ENCODE measurements around the gene SHISA7. TPM values are rescaled to one million over a fixed set of nuclear protein-coding genes. Genes with fewer than 3 reads are reported as not detected.

Gene SHISA7
- total RNA-seq, 2 experiments from 2014 or later, result not detected

DNA sequence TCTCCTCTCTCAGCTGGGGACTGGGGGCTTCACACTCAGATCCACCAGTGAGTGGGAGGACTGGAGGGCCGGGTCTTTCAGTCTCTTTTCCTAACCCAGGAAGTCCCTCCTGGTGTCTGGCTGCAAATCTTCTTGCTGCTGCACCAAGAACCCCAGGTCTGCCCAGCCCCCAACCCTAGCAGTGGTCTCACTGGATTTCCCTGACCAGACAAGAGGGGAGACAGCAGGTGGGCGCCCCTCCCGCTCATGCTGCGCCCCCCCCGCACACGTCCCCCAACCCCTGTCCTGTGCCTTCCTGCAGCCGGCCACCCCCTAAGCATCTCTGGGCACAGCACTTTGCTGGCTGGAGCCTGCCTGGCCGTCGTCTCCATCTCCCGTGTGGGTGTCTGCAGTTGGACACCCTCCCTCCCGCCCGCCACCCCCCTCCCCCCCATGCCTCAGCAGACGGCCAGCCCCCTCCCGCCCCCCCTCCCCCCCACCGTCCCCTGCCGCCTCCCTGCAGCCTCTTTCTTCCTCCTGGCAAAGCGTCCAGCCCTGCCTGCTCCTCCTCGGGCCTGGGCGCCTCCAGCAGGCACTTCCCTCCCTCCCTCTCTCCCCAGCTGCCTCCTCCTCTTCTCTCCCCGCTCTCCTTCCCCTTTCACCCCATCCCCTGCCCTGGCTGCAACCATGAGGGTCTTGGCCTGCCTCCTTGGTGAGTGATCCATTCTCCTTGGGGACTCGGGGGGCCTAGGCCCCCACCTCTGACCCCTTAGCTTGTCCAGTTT lies 45.0 kb upstream of the SHISA7 start, which contains the start of gene SSC5D:
Gene SSC5D (plus strand): TSS at position 513 of the 764 bp plus-strand sequence. CDS start 154 bp downstream, at position 667.
- H3K4me2 ChIP-seq (ENCODE audit: low read length), result peak within 1 kb of the TSS; percentile 29
- no peaks in the 10 kb centered on the region for H3K79me2 ChIP-seq (ENCODE audit: insufficient read depth, low read depth, low read length)
- CTCF ChIA-PET (ENCODE audit: unreplicated experiment), result no interaction called here
- H3K9me2 ChIP-seq (ENCODE audit: insufficient read depth, low read length), result no peaks in the 10 kb centered on the region
- TF ChIP-seq CTCF (conservative IDR thresholded peaks at IDR 0.05; ENCODE audit: low read length) (no peak), EZH2phosphoT487 (IDR thresholded peaks at IDR 0.05; ENCODE audit: borderline replicate concordance, low read depth, low read length) (no peak)
- no peaks in the 10 kb centered on the region; the same call in 1 of the 2 replicates for H3K36me3 ChIP-seq (ENCODE audit: insufficient read depth, low read length)
- H3K4me1 ChIP-seq (ENCODE audit: insufficient read depth, low read length, poor library complexity, severe bottlenecking), result peaks cover 33% of the 10 kb centered on the region
- no peak within 1 kb of the TSS for H3K27ac ChIP-seq (ENCODE audit: low read depth, low read length, poor library complexity, severe bottlenecking)
- no peaks in the 10 kb centered on the region for H4K20me1 ChIP-seq (ENCODE audit: insufficient read depth, low read length)
- no peak within 1 kb of the TSS for H3K4me3 ChIP-seq (ENCODE audit: low read depth, low read length, poor library complexity, severe bottlenecking)
- BruUV-seq (replicated peaks), result no TSS peak
- no peaks in the 10 kb centered on the region for H3K9me3 ChIP-seq (ENCODE audit: low read length)
- H2AFZ ChIP-seq (ENCODE audit: low read length), result no peak within 1 kb of the TSS
- no peak for DNase-seq (ENCODE audit: low spot score)
- intact Hi-C loops (cut with micrococcal nuclease; ENCODE audit: unreplicated experiment), result no loop called here
- POLR2A ChIA-PET, result no interaction called here

DNA sequence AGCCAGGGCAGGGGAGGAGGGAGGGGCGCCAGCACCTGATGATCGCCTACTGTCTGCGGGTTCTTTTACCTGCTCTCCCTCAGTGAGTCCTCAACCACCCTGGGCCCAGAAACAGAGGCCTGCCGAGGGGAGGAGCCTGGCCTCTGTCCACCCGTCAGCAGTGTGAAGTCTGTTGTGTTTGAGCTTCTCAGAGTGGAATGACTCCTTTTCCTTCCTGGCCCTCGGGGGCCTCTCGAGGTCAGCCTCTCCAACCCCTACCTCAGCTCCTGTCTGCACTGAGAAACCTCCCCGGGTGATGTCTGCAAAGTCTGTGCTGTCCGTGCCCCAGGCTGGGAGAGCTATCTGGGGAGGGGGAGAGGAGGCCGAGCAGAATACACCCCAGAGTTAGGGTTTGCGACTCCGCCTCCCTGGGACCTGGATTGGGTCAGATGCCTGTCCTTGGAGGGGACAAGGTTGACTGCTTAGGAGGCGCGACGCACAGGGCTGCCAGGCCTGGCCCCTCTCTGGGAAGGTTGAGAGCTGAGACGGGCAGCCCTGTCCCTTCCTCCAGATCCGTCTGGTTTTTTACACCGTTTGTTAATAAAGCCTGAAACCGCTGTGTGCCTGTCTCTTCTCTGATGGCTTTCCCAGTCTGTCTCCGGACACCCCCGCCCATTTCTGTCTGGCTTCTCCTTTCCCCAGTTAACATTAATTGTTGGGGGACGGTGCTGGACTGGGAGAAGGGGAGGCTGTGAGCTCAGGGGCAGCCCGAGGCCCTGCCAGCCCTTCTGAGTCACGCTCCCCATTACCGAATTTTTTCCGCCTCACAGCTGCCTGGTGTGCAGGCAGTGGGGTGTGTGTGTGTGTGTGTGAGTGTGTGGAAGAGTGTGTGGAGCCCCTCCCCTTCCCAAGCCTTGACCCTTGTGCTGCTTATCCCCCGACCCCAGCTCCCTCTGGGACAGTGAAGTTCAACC lies 44.1 kb upstream of the SHISA7 start:
- Histone ChIP-seq H3K79me2 (ENCODE audit: insufficient read depth, low read depth, low read length) (no peaks in the 10 kb centered on the region), H3K4me2 (ENCODE audit: low read length) (peak overlapping the region; percentile 29), H2AFZ (ENCODE audit: low read length) (no peak overlapping the region), H3K27ac (ENCODE audit: low read depth, low read length, poor library complexity, severe bottlenecking) (no peak overlapping the region), H3K36me3 (ENCODE audit: insufficient read depth, low read length) (no peaks in the 10 kb centered on the region; the same call in 1 of the 2 replicates), H3K4me1 (ENCODE audit: insufficient read depth, low read length, poor library complexity, severe bottlenecking) (peaks cover 33% of the 10 kb centered on the region), H4K20me1 (ENCODE audit: insufficient read depth, low read length) (no peaks in the 10 kb centered on the region), H3K9me2 (ENCODE audit: insufficient read depth, low read length) (no peaks in the 10 kb centered on the region), H3K4me3 (ENCODE audit: low read depth, low read length, poor library complexity, severe bottlenecking) (no peak overlapping the region), H3K9me3 (ENCODE audit: low read length) (no peaks in the 10 kb centered on the region)
- TF ChIP-seq CTCF (conservative IDR thresholded peaks at IDR 0.05; ENCODE audit: low read length) (no peak), EZH2phosphoT487 (IDR thresholded peaks at IDR 0.05; ENCODE audit: borderline replicate concordance, low read depth, low read length) (no peak)
- no TSS peak for BruUV-seq (replicated peaks)
- CTCF ChIA-PET (ENCODE audit: unreplicated experiment), result no interaction called here
- no peak for DNase-seq (ENCODE audit: low spot score)
- intact Hi-C loops (cut with micrococcal nuclease; ENCODE audit: unreplicated experiment), result no loop called here
- POLR2A ChIA-PET, result no interaction called here
